ENCODE data around the gene GPR22.

The GPR22 gene

DNA sequence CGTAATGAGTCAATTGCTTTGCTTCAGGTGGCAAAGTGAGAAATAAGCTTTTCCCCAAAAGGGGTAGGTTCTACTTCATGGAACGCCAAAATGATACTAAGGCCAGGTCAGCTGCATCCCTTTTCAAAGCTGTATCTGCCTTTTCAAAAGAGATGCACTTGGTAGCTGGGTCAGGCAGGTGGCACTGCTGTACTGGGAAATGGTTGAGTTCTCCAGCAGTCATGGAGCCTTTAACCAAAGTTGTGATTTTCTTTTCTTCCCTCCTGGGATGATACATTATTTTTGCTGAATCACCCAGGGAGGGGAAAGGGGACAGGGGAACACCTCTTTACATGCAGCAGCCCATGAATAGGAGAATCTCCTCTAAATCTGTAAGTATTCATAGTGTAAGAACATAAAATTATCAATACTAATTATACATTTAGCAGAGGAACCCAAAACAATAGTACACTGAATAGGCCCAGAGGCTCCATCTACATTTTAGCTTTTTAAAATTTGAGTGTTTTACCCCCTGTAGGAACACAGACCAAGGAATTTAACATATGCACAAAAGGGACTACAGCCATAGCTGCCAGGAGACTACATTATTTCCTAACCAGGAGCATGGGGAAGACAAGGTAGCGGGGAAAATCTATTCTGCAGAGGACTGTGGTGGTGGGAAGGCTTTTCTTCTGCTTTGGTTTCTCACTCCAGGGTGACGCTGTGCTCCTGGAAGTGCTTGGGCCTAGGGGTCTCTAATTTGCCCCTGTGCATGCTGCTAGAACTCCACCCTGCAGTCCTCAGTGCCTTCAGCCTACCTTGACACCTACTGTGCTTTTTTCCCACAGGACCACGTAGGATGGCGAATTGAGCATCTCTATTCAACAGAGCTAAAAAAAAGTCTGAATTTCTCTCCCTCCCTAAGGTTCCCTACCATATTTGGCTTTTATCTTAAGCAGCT lies 6.4 kb upstream of the GPR22 start:
- H3K27ac ChIP-seq = no peak overlapping the region
- TF ChIP-seq, protein P1, sequence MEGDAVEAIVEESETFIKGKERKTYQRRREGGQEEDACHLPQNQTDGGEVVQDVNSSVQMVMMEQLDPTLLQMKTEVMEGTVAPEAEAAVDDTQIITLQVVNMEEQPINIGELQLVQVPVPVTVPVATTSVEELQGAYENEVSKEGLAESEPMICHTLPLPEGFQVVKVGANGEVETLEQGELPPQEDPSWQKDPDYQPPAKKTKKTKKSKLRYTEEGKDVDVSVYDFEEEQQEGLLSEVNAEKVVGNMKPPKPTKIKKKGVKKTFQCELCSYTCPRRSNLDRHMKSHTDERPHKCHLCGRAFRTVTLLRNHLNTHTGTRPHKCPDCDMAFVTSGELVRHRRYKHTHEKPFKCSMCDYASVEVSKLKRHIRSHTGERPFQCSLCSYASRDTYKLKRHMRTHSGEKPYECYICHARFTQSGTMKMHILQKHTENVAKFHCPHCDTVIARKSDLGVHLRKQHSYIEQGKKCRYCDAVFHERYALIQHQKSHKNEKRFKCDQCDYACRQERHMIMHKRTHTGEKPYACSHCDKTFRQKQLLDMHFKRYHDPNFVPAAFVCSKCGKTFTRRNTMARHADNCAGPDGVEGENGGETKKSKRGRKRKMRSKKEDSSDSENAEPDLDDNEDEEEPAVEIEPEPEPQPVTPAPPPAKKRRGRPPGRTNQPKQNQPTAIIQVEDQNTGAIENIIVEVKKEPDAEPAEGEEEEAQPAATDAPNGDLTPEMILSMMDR (conservative IDR thresholded peaks at IDR 0.05) = peak; percentile 91

DNA sequence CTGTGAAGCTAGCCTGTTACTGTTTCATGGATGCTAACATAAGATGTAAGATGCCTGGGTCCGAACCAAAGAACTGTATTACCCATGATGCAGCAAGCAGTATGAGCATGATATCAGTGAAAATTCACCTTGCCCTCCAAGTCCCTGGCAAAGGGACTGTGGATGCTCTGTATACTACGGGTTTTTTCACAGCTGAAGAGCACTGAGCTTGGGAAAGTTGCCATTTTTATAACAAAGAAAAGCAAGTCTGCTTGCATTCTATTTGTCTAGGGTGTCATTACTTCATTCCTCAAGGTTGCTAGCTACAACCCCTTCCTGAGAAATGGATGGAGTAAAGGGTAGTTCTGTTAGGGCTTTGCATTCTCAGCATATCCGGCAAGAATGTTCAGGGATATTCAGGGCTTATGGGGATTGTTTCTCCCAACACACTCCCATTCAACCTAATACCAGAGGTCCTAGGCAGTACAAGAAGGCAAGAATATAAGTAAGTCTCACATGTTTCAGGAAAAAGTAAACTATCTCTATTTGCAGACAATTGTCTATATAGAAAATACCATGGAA lies 5.1 kb upstream of the GPR22 start:
- TF ChIP-seq, protein P1 (conservative IDR thresholded peaks at IDR 0.05) = no peak
- H3K27ac ChIP-seq = no peak overlapping the region

DNA sequence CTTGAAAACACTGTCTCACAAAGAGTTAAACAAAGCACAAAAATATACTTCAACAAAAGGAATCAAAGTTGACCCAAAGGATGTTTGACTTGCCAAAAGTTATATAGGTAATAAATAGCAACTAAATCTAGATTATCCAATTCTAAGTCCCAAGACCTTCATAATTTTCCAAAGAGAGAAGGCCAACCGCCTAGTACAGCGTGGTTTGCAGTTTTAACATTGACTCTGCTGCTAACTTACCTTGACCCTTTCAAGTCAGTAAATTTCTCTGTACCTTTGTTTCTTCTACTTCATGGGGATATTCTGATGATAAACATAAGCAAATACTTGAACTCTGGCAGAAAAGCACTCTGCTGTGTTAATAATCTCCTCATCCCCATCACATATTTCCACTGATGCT lies 1.9 kb upstream of the GPR22 start:
- H3K27ac ChIP-seq = no peak overlapping the region
- TF ChIP-seq, protein P1 (conservative IDR thresholded peaks at IDR 0.05) = no peak

DNA sequence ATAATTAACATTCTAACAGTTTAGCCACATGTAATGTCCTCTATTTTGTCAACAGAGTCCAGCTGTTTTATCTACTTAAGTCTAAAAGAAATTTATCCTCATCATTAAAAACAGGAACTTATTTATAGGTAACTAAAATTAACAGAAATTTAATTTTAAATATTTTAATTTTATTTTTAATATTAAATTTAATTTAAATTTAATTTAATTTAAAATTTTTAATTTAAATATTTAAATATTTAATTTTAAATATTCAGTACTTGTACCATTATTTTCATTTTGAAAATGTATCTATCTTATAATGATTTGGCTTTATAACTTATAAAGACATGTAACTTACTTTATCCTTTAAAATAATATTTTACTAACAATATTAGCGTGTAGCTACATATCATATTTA lies 1.0 kb upstream of the GPR22 start:
- H3K27ac ChIP-seq = no peak overlapping the region
- TF ChIP-seq, protein P1 (conservative IDR thresholded peaks at IDR 0.05) = no peak

DNA sequence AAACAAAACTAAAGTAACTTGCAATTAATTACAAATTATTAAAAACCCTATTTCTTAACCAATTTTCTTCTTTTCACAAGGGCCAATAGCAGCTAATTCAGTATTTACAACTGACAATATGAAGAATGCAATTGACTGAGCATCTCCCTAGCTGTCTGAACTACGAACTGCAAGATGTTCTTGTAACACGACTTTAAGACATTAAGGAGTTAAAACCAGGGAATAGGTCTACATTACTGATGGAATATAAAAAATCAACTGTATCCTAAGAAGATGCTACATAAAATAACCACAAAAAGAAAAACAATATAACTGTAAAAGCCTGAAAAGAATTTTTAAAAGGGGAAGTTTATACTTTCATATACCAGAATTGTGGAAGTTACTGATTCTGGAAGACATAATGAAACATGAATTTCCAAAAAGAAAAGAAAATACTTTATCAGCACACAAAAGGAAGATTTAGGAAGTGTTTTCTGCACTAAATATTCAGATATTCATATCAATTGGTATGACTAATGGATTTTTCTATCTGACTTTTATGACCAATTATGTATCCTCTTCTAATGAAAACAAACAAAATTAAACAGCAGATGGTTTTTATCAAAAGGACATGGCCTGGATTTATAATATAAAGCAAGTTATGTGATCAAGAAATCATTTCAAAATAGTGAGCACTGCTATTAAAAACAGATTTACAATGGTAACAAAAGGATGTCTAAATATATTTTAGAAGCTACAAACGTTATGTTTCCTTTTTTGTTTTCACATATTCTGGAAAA lies 1.6 kb downstream of the GPR22 start:
- H3K27ac ChIP-seq = peak overlapping the region; percentile 11; the same call in 1 of the 2 replicates
- TF ChIP-seq, protein P1 (conservative IDR thresholded peaks at IDR 0.05) = no peak

DNA sequence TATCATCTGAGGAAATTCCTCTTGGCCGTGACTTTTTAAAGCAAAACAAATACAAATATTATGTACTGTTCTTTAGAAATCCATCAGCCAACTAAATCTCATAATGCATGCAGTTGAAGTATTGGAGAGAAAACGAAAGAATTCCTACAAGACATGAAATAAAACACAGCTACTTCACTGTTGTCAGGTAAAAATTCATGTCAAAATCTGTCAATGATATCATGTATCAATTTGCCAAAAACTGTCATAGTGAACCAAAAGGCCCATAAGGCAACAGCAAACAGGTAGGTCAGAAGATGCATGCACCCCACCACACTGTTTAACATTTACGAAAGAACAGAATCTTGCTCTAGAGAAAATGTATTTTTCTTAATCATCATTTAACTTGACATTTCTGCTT lies 2.3 kb downstream of the GPR22 start:
- TF ChIP-seq, protein P1 (conservative IDR thresholded peaks at IDR 0.05) = no peak
- peak overlapping the region; percentile 11; the same call in 1 of the 2 replicates for H3K27ac ChIP-seq

DNA sequence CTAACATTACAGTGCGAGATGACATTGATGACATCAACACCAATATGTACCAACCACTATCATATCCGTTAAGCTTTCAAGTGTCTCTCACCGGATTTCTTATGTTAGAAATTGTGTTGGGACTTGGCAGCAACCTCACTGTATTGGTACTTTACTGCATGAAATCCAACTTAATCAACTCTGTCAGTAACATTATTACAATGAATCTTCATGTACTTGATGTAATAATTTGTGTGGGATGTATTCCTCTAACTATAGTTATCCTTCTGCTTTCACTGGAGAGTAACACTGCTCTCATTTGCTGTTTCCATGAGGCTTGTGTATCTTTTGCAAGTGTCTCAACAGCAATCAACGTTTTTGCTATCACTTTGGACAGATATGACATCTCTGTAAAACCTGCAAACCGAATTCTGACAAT lies 4.3 kb downstream of the GPR22 start:
- H3K27ac ChIP-seq = no peak overlapping the region
- TF ChIP-seq, protein P1 (conservative IDR thresholded peaks at IDR 0.05) = no peak
